ENCODE measurements around the gene PCGF2.
A peak's percentile ranks its signal among the peaks of the same experiment; 100 is the strongest.

The PCGF2 gene

GRCh38 chr17:38702166-38702915 lies 45.8 kb downstream of the PCGF2 start:
- peak; percentile 81 for DNase-seq

GRCh38 chr17:38701504-38702165 lies 46.5 kb downstream of the PCGF2 start:
- no peak for DNase-seq

- DNase-seq: no peak
Observed at GRCh38 chr17:38698760-38699159, 49.4 kb downstream of the PCGF2 start.

- DNase-seq: no peak
Observed at GRCh38 chr17:38697061-38697820, 50.9 kb downstream of the PCGF2 start.

GRCh38 chr17:38693700-38694329 lies 54.3 kb downstream of the PCGF2 start:
- no peak for DNase-seq

GRCh38 chr17:38691154-38691553 lies 57.0 kb downstream of the PCGF2 start:
- no peak for DNase-seq

GRCh38 chr17:38690386-38690785 lies 57.8 kb downstream of the PCGF2 start:
- no peak for DNase-seq

GRCh38 chr17:38687286-38687685 lies 60.9 kb downstream of the PCGF2 start:
- no peak for DNase-seq

GRCh38 chr17:38685491-38685890 lies 62.6 kb downstream of the PCGF2 start:
- DNase-seq: no peak

All from activated gamma-delta T cell (primary cell).